Prostate gland (tissue), 2 donors: ENCODE results near the gene FAM229A. TPM values are rescaled to one million over a fixed set of nuclear protein-coding genes. Genes with fewer than 3 reads are reported as not detected.

Experiments used
- DNase-seq: peaks from one replicate; pipeline ENCODE4 v3.0.0-alpha.2; 2019; ENCODE audit warnings: low spot score
- H3K27ac ChIP-seq, 2 donors: fragments of 200-600 bp; sonication (generic); 2 replicates each; pipeline ENCODE4 v1.5.1; 2017 to 2019
- H3K27me3 ChIP-seq: fragments of 200-600 bp; sonication (generic); replicated peaks from 2 replicates; pipeline ENCODE4 v1.5.1; 2019; ENCODE audit not compliant: insufficient read depth
- H3K36me3 ChIP-seq, 2 donors: fragments of 200-600 bp; sonication (generic); 1 replicate in 1 of 2; 2 replicates in 1 of 2; pipeline versions ENCODE4 v1.5.1 to v1.8.1; 2017 to 2019
- H3K4me1 ChIP-seq: fragments of 200-600 bp; sonication (generic); replicated peaks from 2 replicates; pipeline ENCODE4 v1.5.1; 2019
- H3K4me3 ChIP-seq, 2 donors: fragments of 200-600 bp; sonication (generic); 2 replicates each; pipeline ENCODE4 v1.5.1; 2017 to 2019
- H3K9me3 ChIP-seq: fragments of 200-600 bp; sonication (generic); 2 replicates; pipeline ENCODE4 v1.5.1; 2017
- CTCF ChIP-seq, 4 experiments: fragments of 200-600 bp in 2 of 4; fragments of 450-650 bp in 2 of 4; sonication (generic) in 2 of 4; IDR thresholded peaks; 1 replicate in 3 of 4; 2 replicates in 1 of 4; pipeline ENCODE4 v1.5.1; 2016 to 2019; ENCODE audit warnings: antibody characterized with exemption in 4 of 4, mild to moderate bottlenecking in 2 of 4, moderate library complexity in 2 of 4
- POLR2A ChIP-seq: fragments of 450-650 bp; IDR thresholded peaks from one replicate; pipeline ENCODE4 v1.6.1; 2016; ENCODE audit warnings: antibody characterized with exemption, mild to moderate bottlenecking
- POLR2AphosphoS5 ChIP-seq: sonication (generic); formaldehyde crosslinking; IDR thresholded peaks from one replicate; pipeline ENCODE4 v1.6.1; 2017; ENCODE audit warnings: antibody characterized with exemption
- WGBS: methylation state at CpG from one replicate; pipeline ENCODE4 v1.1.5; 2018; 5-methylcytosine and 5-hydroxymethylcytosine counted together
- intact Hi-C: fragments of 100-400 bp; cut with DNase I; formaldehyde crosslinking; loops from one replicate; pipeline ENCODE4 v1.14.2; 2022
- total RNA-seq, 2 donors: library from RNA; depleted of rRNA; stranded (reverse); fragments of >200 nt; gene quantifications; one replicate each; pipeline ENCODE4 v1.1.0, GENCODE V29; 2016

The FAM229A gene
- total RNA-seq, 2 donors from 2014 or later, result 8.5 to 24.2 TPM

- WGBS, result 96% methylated on average over 10 of the region's 10 CpGs
- TF ChIP-seq POLR2AphosphoS5 (no peak), POLR2A (no peak), CTCF (IDR thresholded peaks at IDR 0.05) (no peak)
- intact Hi-C loops, result no loop called here
- H3K27me3 ChIP-seq, result no peaks in the 10 kb centered on the region
- H3K36me3 ChIP-seq, result no peaks in the 10 kb centered on the region
- H3K27ac ChIP-seq, result no peak overlapping the region
- H3K4me3 ChIP-seq, result no peak overlapping the region
- no peaks in the 10 kb centered on the region for H3K4me1 ChIP-seq
- no peak for DNase-seq
- no peaks in the 10 kb centered on the region for H3K9me3 ChIP-seq
Measured at GRCh38 chr1:32318127-32318869, 44.0 kb downstream of the FAM229A start.

DNA sequence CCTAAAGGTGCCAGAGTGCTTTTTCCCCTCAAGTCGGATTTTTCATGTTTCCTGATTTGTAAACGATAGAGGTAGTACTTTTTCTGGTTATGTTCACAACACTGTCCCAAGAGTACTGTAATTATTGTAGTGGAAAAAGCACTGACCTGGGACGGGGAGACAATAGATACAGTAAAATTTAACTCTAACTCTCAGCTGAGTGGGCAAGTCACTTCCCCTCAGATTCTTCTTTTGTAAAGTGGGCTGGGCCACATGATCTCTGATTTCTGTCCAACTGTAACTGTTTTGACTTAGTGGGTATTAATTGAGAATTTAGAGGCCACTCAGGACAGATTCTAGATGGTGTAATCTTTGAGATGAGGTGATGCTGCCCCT is 45.4 kb downstream of the FAM229A start:
- WGBS, result 66% methylated on average over 3 of the region's 3 CpGs
- Histone ChIP-seq H3K36me3 (no peaks in the 10 kb centered on the region), H3K27me3 (no peaks in the 10 kb centered on the region), H3K27ac (no peak overlapping the region), H3K9me3 (no peaks in the 10 kb centered on the region), H3K4me3 (no peak overlapping the region), H3K4me1 (no peaks in the 10 kb centered on the region)
- intact Hi-C loops, result no loop called here
- no peak for DNase-seq
- no peak for TF ChIP-seq POLR2AphosphoS5
- TF ChIP-seq CTCF (IDR thresholded peaks at IDR 0.05), result no peak
- no peak for TF ChIP-seq POLR2A

DNA sequence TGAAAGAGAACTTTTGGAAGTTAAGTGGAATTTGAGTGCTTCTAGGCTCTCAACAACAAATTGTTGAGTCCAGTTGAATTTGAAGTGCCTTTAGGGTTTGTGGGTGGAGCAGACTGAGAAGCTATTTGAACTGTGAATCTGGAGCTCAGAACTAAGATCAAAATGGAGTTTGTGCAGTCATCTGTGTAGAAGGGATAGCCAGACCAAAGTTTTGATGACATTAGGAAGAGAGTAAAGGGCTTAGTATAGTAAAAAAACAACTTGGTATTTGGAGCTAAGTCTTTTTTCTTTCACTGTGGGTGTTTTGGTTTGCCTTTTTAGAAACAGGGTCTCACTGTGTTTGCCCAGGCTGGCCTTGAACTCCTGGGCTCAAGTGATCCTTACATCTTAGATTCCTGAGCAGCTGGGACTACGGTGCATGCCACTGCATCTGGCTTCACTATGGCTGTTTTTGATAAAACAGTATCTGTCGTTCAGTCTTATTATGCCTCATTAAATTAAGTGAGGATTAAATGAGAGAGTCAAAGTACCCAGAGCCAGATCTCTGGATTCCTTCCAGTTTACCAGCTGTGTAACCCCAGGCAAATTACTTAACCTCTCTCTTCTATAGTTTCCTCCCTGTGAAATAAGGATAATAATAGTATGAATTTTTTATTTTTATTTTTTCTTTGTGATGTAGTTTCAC is 50.4 kb downstream of the FAM229A start:
- Histone ChIP-seq H3K4me1 (no peaks in the 10 kb centered on the region), H3K9me3 (no peaks in the 10 kb centered on the region), H3K27ac (no peak overlapping the region), H3K36me3 (no peaks in the 10 kb centered on the region), H3K4me3 (no peak overlapping the region), H3K27me3 (no peaks in the 10 kb centered on the region)
- 49% methylated on average over 2 of the region's 2 CpGs for WGBS
- TF ChIP-seq POLR2AphosphoS5 (no peak), CTCF (IDR thresholded peaks at IDR 0.05) (no peak), POLR2A (no peak)
- no peak for DNase-seq
- intact Hi-C loops, result no loop called here

Other genes starting within 250 kb of the FAM229A start
- gene TXLNA, start 182.8 kb downstream of the FAM229A start, total RNA-seq, result 10 to 100 TPM; 49.6 to 70.8 TPM
- 10 to 100 TPM in 1 of 2 donors, 1 to 10 TPM in 1; 2.9 to 85.5 TPM for gene CCDC28B, start 161.9 kb downstream of the FAM229A start, total RNA-seq
- gene IQCC, start 156.8 kb downstream of the FAM229A start, total RNA-seq, result 1 to 10 TPM; 5.2 to 5.6 TPM
- not detected for gene DCDC2B, start 153.4 kb downstream of the FAM229A start, total RNA-seq
- 10 to 100 TPM; 17.9 to 31.7 TPM for gene TMEM234, start 140.1 kb downstream of the FAM229A start, total RNA-seq
- gene EIF3I, start 140.1 kb downstream of the FAM229A start, total RNA-seq, result 100 to 1,000 TPM; 158 to 181 TPM
- gene FAM167B, start 115.3 kb downstream of the FAM229A start, total RNA-seq, result 1 to 10 TPM; 2.3 to 3.6 TPM
- 1 to 10 TPM; 1.3 to 4.4 TPM for gene LCK, start 111.2 kb downstream of the FAM229A start, total RNA-seq
- 10 to 100 TPM; 85.8 to 98.0 TPM for gene HDAC1, start 70.4 kb downstream of the FAM229A start, total RNA-seq
- gene MARCKSL1, start 26.3 kb downstream of the FAM229A start, total RNA-seq, result 100 to 1,000 TPM; 144 to 243 TPM
- gene TSSK3, start 54 bp upstream of the FAM229A start, total RNA-seq, result 1 to 10 TPM in 1 of 2 donors, not detected in 1; 7.0 TPM
- 100 to 1,000 TPM in 1 of 2 donors, 10 to 100 TPM in 1; 78.3 to 248 TPM for gene BSDC1, start 32.0 kb upstream of the FAM229A start, total RNA-seq
- under 1 TPM; 0.18 to 0.45 TPM for gene ZBTB8B, start 102.6 kb upstream of the FAM229A start, total RNA-seq
- gene ZBTB8A, start 176.9 kb upstream of the FAM229A start, total RNA-seq, result 1 to 10 TPM; 5.9 to 7.4 TPM